Measurements from ENCODE around the gene AP2B1.

DNA sequence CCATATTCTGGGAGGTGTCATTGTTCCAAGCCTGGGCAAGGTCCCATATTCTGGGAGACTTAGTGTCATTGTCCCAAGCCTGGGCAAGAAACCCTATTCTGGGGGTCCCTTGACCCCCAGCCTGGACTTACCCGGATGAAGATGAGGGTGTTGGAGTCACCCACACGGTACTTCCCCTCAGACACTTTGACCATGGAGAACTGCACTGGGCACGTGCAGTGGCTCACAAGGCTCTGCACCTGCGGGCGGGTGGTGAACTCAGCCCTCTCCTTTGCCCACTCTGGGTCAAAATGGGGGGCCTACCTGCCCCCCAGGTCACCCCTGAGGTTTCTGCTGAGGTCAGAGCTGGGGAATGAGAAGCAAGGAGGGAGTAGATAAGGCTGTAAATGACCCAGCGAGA is 161.9 kb downstream of the AP2B1 start:
- no peak for TF ChIP-seq MEF2A (IDR thresholded peaks at IDR 0.05; ENCODE audit: borderline replicate concordance, low read depth)
- TF ChIP-seq, protein P1, sequence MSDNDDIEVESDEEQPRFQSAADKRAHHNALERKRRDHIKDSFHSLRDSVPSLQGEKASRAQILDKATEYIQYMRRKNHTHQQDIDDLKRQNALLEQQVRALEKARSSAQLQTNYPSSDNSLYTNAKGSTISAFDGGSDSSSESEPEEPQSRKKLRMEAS (IDR thresholded peaks at IDR 0.05; ENCODE audit: low read depth), result no peak
